Ovary (tissue), 9 donors: ENCODE measurements around the gene CHRM5. TPM values are rescaled to one million over a fixed set of nuclear protein-coding genes. Genes with fewer than 3 reads are reported as not detected.

Experiments
- DNase-seq, 5 donors: peaks; one replicate each; pipeline ENCODE4 v3.0.0-alpha.2; 2019 to 2020
- H3K27ac ChIP-seq, 2 donors: fragments of 200-600 bp; one replicate each; pipeline versions ENCODE4 v1.5.1 to v1.8.0; 2019 to 2022
- H3K27me3 ChIP-seq: fragments of 200-600 bp; one replicate; pipeline ENCODE4 v1.8.0; 2022
- H3K36me3 ChIP-seq: fragments of 200-600 bp; sonication (generic); one replicate; pipeline ENCODE4 v1.5.1; 2019
- H3K4me1 ChIP-seq: one replicate; pipeline ENCODE4 v1.8.1; 2013; ENCODE audit warnings: mild to moderate bottlenecking, moderate library complexity; ENCODE audit not compliant: insufficient read depth
- H3K4me3 ChIP-seq: fragments of 200-600 bp; sonication (generic); one replicate; pipeline ENCODE4 v1.5.1; 2017
- H3K9me3 ChIP-seq, 2 donors: fragments of 200-600 bp in 1 of 2; sonication (generic) in 1 of 2; one replicate each; pipeline versions ENCODE4 v1.5.1 to v1.8.1; 2013 to 2019; ENCODE audit warnings: mild to moderate bottlenecking in 1 of 2, moderate library complexity in 1 of 2
- CTCF ChIP-seq, 3 donors: fragments of 450-650 bp in 2 of 3; fragments of 200-600 bp in 1 of 3; IDR thresholded peaks; one replicate each; pipeline versions ENCODE4 v1.5.1 to v1.8.0; 2016 to 2022; ENCODE audit warnings: antibody characterized with exemption in 3 of 3, mild to moderate bottlenecking in 1 of 3
- EP300 ChIP-seq: sonication (generic); formaldehyde crosslinking; IDR thresholded peaks from one replicate; pipeline ENCODE4 v1.6.1; 2017; ENCODE audit warnings: antibody characterized with exemption
- POLR2A ChIP-seq: fragments of 450-650 bp; IDR thresholded peaks from one replicate; pipeline ENCODE4 v1.6.1; 2017; ENCODE audit warnings: antibody characterized with exemption, mild to moderate bottlenecking, moderate library complexity
- WGBS, 3 donors: extraction: QIAGEN DNeasy Blood & Tissue Kit in 1 of 3; methylation state at CpG; one replicate each; pipeline versions ENCODE4 v1.1.5 to v1.1.7; 2013 to 2017; 5-methylcytosine and 5-hydroxymethylcytosine counted together
- intact Hi-C, 4 donors: fragments of 100-400 bp; cut with DNase I; formaldehyde crosslinking; loops; one replicate each; pipeline versions ENCODE4 v1.11.0 to v1.15.1; 2022 to 2023
- polyA plus RNA-seq, 2 donors: library from polyadenylated mRNA; stranded (reverse); fragments of 200-250 nt in 1 of 2; fragments of 350-450 nt in 1 of 2; fragmentation: Illumina TruSeq in 1 of 2; extraction: RNeasy Lipid Tissue Mini Kit (QIAGEN cat#74804) in 1 of 2; gene quantifications; one replicate each; pipeline ENCODE4 v1.2.3, GENCODE V29; 2013 to 2014
- total RNA-seq, 7 donors: library from RNA; depleted of rRNA in 2 of 7; stranded (reverse); fragments of >200 nt in 2 of 7; fragmentation: NEBNext Ultra II Directional in 3 of 7; extraction: Animal tissue kit (Norgen Biotek cat#: 25700) in 3 of 7; gene quantifications; one replicate each; pipeline versions ENCODE4 v1.1.0 to v1.2.4, GENCODE V29; 2016 to 2023
- donor health status: DM: no; HTN: no; CAD: no; lungs with moderate emphysema.
- donor health status: DM: no; HTN: no; CAD: no.
- donor health status: Bipolar disorder and iron deficiency.
- donor health status: DM: yes; HTN: yes; CAD: no.
- donor health status: DM: no; HTN: no; CAD: no.
- donor health status: DM: yes; HTN: yes; CAD: no.

CHRM5 gene
- total and polyA plus RNA-seq, 9 donors, result 0.08 TPM; not detected in 8

- intact Hi-C loops, result loop anchor here in 3 of 4 donors (5.0 to 10.0 kb wide), 3 partner anchors 140 to 150 kb away; partner anchors contain the start of gene KATNBL1 (in 2 of the 3)
- H3K9me3 ChIP-seq, result no peaks in the 10 kb centered on the region
- 0% methylated on average over 1 of the region's 1 CpG for WGBS, 3 donors
- no peaks in the 10 kb centered on the region for H3K36me3 ChIP-seq
- H3K4me1 ChIP-seq, result no peaks in the 10 kb centered on the region
- H3K27me3 ChIP-seq, result no peaks in the 10 kb centered on the region
- no peak for DNase-seq
- no peak overlapping the region for H3K4me3 ChIP-seq
- no peak overlapping the region for H3K27ac ChIP-seq
- TF ChIP-seq CTCF (IDR thresholded peaks at IDR 0.05) (no peak), EP300 (no peak), POLR2A (no peak)
Measured at GRCh38 chr15:34064438-34064837, 96.1 kb downstream of the CHRM5 start.

GRCh38 chr15:34065261-34065660, 97.0 kb downstream of the CHRM5 start:
- 82 to 86% (median 86%) methylated on average over 3 of the region's 3 CpGs for WGBS, 3 donors
- Histone ChIP-seq H3K27me3 (no peaks in the 10 kb centered on the region), H3K4me1 (no peaks in the 10 kb centered on the region), H3K9me3 (no peaks in the 10 kb centered on the region), H3K36me3 (no peaks in the 10 kb centered on the region), H3K4me3 (no peak overlapping the region), H3K27ac (no peak overlapping the region)
- TF ChIP-seq EP300 (no peak), CTCF (IDR thresholded peaks at IDR 0.05) (no peak), POLR2A (no peak)
- no peak for DNase-seq
- intact Hi-C loops, result loop anchor here in 2 of 4 donors (10.0 kb wide), 2 partner anchors 140 to 150 kb away; partner anchors contain the start of gene KATNBL1 (in 1 of the 2)

- Histone ChIP-seq H3K27ac (no peak overlapping the region), H3K4me1 (no peaks in the 10 kb centered on the region), H3K27me3 (no peaks in the 10 kb centered on the region), H3K36me3 (no peaks in the 10 kb centered on the region), H3K4me3 (no peak overlapping the region), H3K9me3 (no peaks in the 10 kb centered on the region)
- DNase-seq, result no peak
- 82 to 89% (median 83%) methylated on average over 8 of the region's 8 CpGs for WGBS, 3 donors
- intact Hi-C loops, result loop anchor here in 2 of 4 donors (10.0 kb wide), 2 partner anchors 139 to 149 kb away; partner anchors contain the start of gene KATNBL1 (in 1 of the 2)
- TF ChIP-seq EP300, result no peak
- no peak for TF ChIP-seq POLR2A
- no peak for TF ChIP-seq CTCF (IDR thresholded peaks at IDR 0.05)
Measured at GRCh38 chr15:34065941-34066340, 97.6 kb downstream of the CHRM5 start.

GRCh38 chr15:34070003-34070402, 101.7 kb downstream of the CHRM5 start:
- intact Hi-C loops, result no loop called here

More at GRCh38 chr15:34070003-34070402, 101.7 kb downstream of the CHRM5 start:
- WGBS, 3 donors, result 66 to 78% (median 75%) methylated on average over 6 of the region's 6 CpGs
- Histone ChIP-seq H3K4me1 (no peaks in the 10 kb centered on the region), H3K27ac (no peak overlapping the region), H3K4me3 (no peak overlapping the region), H3K36me3 (no peaks in the 10 kb centered on the region), H3K9me3 (no peaks in the 10 kb centered on the region), H3K27me3 (no peaks in the 10 kb centered on the region)
- DNase-seq, result no peak
- TF ChIP-seq CTCF (IDR thresholded peaks at IDR 0.05) (no peak), POLR2A (no peak), EP300 (no peak)
